WTC11 (cell line): ENCODE measurements around the gene GJA3.

Source experiments
- TP53 ChIP-seq: sonication (generic); formaldehyde crosslinking; IDR thresholded peaks from 2 replicates; pipeline ENCODE4 v1.8.1; 2023; ENCODE audit warnings: mild to moderate bottlenecking, missing genetic modification reagents
- ZNF232 ChIP-seq: sonication (generic); formaldehyde crosslinking; IDR thresholded peaks from 2 replicates; pipeline ENCODE4 v1.8.0; 2022; ENCODE audit warnings: mild to moderate bottlenecking, missing genetic modification reagents
- TF ChIP-seq, protein P1 (sequence below): fragments of 200-600 bp; IDR thresholded peaks from 2 replicates; pipeline ENCODE4 v1.8.0; 2022; ENCODE audit warnings: antibody characterized with exemption

DNA sequence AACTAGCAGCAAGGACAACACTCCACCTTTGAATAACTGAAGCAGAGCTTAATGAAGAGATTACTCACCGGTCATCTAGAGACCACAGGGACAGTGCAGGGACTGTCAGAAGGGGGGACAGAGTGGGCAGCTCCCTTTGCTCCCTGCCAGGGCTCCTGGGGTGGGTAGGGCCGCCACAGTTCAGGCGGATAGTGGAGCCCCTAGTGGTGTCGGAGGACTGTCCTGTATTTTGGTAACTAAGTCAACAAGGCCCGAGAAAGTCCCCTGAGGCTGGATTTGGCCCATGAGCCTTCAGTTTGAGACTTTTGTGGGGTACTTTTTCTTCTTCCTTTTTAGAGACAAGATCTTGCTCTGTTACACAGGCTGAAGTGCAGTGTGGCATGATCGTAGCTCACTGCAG lies 44.6 kb downstream of the GJA3 start:
- TF ChIP-seq TP53 (CRISPR knock-in tag) (no peak), ZNF232 (no peak)
- TF ChIP-seq, protein P1, sequence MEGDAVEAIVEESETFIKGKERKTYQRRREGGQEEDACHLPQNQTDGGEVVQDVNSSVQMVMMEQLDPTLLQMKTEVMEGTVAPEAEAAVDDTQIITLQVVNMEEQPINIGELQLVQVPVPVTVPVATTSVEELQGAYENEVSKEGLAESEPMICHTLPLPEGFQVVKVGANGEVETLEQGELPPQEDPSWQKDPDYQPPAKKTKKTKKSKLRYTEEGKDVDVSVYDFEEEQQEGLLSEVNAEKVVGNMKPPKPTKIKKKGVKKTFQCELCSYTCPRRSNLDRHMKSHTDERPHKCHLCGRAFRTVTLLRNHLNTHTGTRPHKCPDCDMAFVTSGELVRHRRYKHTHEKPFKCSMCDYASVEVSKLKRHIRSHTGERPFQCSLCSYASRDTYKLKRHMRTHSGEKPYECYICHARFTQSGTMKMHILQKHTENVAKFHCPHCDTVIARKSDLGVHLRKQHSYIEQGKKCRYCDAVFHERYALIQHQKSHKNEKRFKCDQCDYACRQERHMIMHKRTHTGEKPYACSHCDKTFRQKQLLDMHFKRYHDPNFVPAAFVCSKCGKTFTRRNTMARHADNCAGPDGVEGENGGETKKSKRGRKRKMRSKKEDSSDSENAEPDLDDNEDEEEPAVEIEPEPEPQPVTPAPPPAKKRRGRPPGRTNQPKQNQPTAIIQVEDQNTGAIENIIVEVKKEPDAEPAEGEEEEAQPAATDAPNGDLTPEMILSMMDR = no peak
